ENCODE measurements around the gene CMPK2. TPM values are rescaled to one million over a fixed set of nuclear protein-coding genes. Genes with fewer than 3 reads are reported as not detected.
"Not testable (repeated sequence)": the region's sequence is repeated elsewhere in the genome, so short reads cannot be mapped to it uniquely, and the experiment has no call there.

CMPK2 gene
- total and polyA plus RNA-seq, 9 of the 15 experiments (the other 6 are each of a cell fraction or from before 2014, with no cell fraction given), result 2.6 to 10.5 (median 5.0) TPM

DNA sequence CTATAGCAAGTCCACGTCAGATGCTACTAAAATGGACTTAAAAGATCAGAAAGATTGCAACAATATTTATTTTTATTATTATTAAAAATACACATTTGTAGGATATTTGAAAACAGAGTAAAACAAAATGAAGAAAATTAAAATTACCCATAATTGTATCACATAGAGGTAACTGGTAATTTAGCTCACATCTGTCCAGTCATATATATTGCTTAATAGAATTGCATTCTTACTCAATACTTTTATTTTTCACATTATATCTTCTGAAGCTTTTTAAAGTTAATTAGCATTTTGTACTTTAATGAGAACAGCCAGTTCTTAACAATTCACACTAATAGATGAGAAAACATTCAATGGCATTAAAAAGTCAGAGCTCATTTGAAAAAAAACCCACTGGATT, 40.0 kb upstream of the CMPK2 start:
- CTCF ChIA-PET (ENCODE audit: low intra/inter-chr PET ratio), result no interaction called here
- no peak for DNase-seq (ENCODE audit: extremely low read depth in 1 of 4, low spot score in 3 of 4)
- in situ Hi-C loops (cut with MboI) (no loop called here), intact Hi-C loops (cut with micrococcal nuclease) (no loop called here)
- no peak overlapping the region for H3K4me2 ChIP-seq (ENCODE audit: insufficient read depth, low read length)
- no peak for FAIRE-seq
- BruUV-seq (replicated peaks), result no TSS peak
- no peak for TF ChIP-seq MAFF (IDR thresholded peaks at IDR 0.05; ENCODE audit: low read length)
- no peak for TF ChIP-seq CEBPG (CRISPR knock-in tag; IDR thresholded peaks at IDR 0.05)
- TF ChIP-seq CEBPG (tag; conservative IDR thresholded peaks at IDR 0.05 in 1 of 2, IDR thresholded peaks at IDR 0.05 in 1 of 2), result peak; percentile 60 to 78
- TF ChIP-seq CEBPB (tag; IDR thresholded peaks at IDR 0.05), result peak; percentile 71
- no peaks in the 10 kb centered on the region for H3K9me1 ChIP-seq (ENCODE audit: control insufficient read depth, insufficient read depth, low read length)
- no peak for ATAC-seq
- H2AFZ ChIP-seq (ENCODE audit: low read depth, low read length), result no peak overlapping the region
- no peaks in the 10 kb centered on the region for H3K36me3 ChIP-seq (ENCODE audit: control insufficient read depth, insufficient read depth, low read length)
- no peaks in the 10 kb centered on the region for H3K9me3 ChIP-seq (replicated peaks; ENCODE audit: control insufficient read depth, insufficient read depth, low read depth, low read length)
- H4K20me1 ChIP-seq (replicated peaks; ENCODE audit: control insufficient read depth, insufficient read depth, low read length), result no peaks in the 10 kb centered on the region
- 73% methylated on average over 1 of the region's 1 CpG for WGBS (ENCODE audit: insufficient coverage, low coverage, missing lambda C conversion rate)
- H3K79me2 ChIP-seq (ENCODE audit: control insufficient read depth, insufficient read depth, low read length), result no peaks in the 10 kb centered on the region
- POLR2A ChIA-PET, result interaction anchor here (0.7 to 1.7 kb wide), 3 partner anchors 9 to 18 kb away, joined by 3 to 4 read pairs (median 3); no protein-coding TSS in a partner anchor
- H3K27me3 ChIP-seq (ENCODE audit: control insufficient read depth in 2 of 2, insufficient read depth in 2 of 2, low read length in 2 of 2), result no peaks in the 10 kb centered on the region
- peaks cover 8 to 20% of the 10 kb centered on the region in 2 experiments; a peak in 4 of 5 replicates for H3K4me1 ChIP-seq (replicated peaks in 1 of 2; ENCODE audit: control insufficient read depth in 2 of 2, insufficient read depth in 2 of 2, low read length in 2 of 2)
- no peak overlapping the region for H3K4me3 ChIP-seq
- H3K9ac ChIP-seq (ENCODE audit: insufficient read depth in 1 of 2, low read depth in 2 of 2, low read length in 2 of 2), result no peak overlapping the region
- no peak overlapping the region for H3K27ac ChIP-seq (ENCODE audit: extremely low read depth, low read depth, low read length)

DNA sequence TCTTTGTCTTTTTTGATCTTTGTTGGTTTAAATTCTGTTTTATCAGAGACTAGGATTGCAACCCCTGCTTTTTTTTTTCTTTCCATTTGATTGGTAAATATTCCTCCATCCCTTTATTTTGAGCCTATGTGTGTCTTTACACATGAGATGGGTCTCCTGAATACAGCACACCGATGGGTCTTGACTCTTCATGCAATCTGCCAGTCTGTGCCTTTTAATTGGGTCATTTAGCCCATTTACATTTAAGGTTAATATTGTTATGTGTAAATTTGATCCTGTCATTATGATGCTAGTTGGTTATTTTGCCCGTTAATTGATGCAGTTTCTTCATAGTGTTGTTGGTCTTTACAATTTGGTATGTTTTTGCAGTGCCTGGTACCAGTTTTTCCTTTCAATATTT, 36.9 kb upstream of the CMPK2 start:
- H3K27ac ChIP-seq (ENCODE audit: extremely low read depth, low read depth, low read length); FAIRE-seq; H3K9me1 ChIP-seq (ENCODE audit: control insufficient read depth, insufficient read depth, low read length); POLR2A ChIA-PET; intact Hi-C loops (cut with micrococcal nuclease); H3K4me2 ChIP-seq (ENCODE audit: insufficient read depth, low read length); H3K9ac ChIP-seq (ENCODE audit: insufficient read depth in 1 of 2, low read depth in 2 of 2, low read length in 2 of 2); H3K4me1 ChIP-seq (replicated peaks in 1 of 2; ENCODE audit: control insufficient read depth in 2 of 2, insufficient read depth in 2 of 2, low read length in 2 of 2); DNase-seq (ENCODE audit: extremely low read depth in 1 of 4, low spot score in 3 of 4); ATAC-seq; H4K20me1 ChIP-seq (replicated peaks; ENCODE audit: control insufficient read depth, insufficient read depth, low read length); H3K9me3 ChIP-seq (replicated peaks; ENCODE audit: control insufficient read depth, insufficient read depth, low read depth, low read length); H3K36me3 ChIP-seq (ENCODE audit: control insufficient read depth, insufficient read depth, low read length); H2AFZ ChIP-seq (ENCODE audit: low read depth, low read length); H3K4me3 ChIP-seq; BruUV-seq (replicated peaks); CTCF ChIA-PET (ENCODE audit: low intra/inter-chr PET ratio); H3K79me2 ChIP-seq (ENCODE audit: control insufficient read depth, insufficient read depth, low read length); H3K27me3 ChIP-seq (ENCODE audit: control insufficient read depth in 2 of 2, insufficient read depth in 2 of 2, low read length in 2 of 2): not testable (repeated sequence)
- in situ Hi-C loops (cut with MboI), result loop anchor here (5.0 kb wide), 1 partner anchor 60 kb away; no protein-coding TSS in a partner anchor
- TF ChIP-seq ZNF354B (CRISPR knock-in tag; IDR thresholded peaks at IDR 0.05), result peak; percentile 76; the same call in 1 of the 2 replicates
- TF ChIP-seq ZNF507 (tag; conservative IDR thresholded peaks at IDR 0.05), result peak; percentile 97
- WGBS (ENCODE audit: insufficient coverage, low coverage, missing lambda C conversion rate), result 33% methylated on average over 2 of the region's 2 CpGs

Data from K562 (cell line).